HepG2 (cell line): Measurements from ENCODE around the gene TMEM218. TPM values are rescaled to one million over a fixed set of nuclear protein-coding genes. Genes with fewer than 3 reads are reported as not detected.

Experiments used
- ATAC-seq: fragments of 200-7000 bp; cut with Tn5 transposase; 3 replicates; pipeline ENCODE4 v1.9.1; 2020; ENCODE audit warnings: mild to moderate bottlenecking, moderate library complexity
- BruUV-seq: library from RNA; stranded (reverse); fragments of 400-500 nt; replicated peaks from 2 replicates; lab custom pipeline; 2021; lab: Mats Ljungman, UMichigan
- CTCF ChIA-PET: fragments of 300-600 bp; formaldehyde crosslinking; extraction: SDS; loops from one replicate; lab custom pipeline; 2021; ENCODE audit warnings: low total read pairs, inconsistent platforms, low intra/inter-chr PET ratio; lab: Yijun Ruan, JAX
- POLR2A ChIA-PET: fragments of 350-600 bp; sonication (Branson Sonifier 250); formaldehyde crosslinking; loops from one replicate; lab custom pipeline; 2020; ENCODE audit warnings: antibody characterized with exemption, inconsistent platforms; lab: Yijun Ruan, JAX
- DNase-seq: peaks from one replicate; pipeline ENCODE4 v3.0.0-alpha.2; 2015; ENCODE audit warnings: low spot score
- FAIRE-seq: peaks from 3 replicates; lab custom pipeline; 2011; peaks lifted over from hg19 to GRCh38; lab: Jason Lieb, UNC
- H2AFZ ChIP-seq: one replicate; pipeline ENCODE4 v1.6.1; 2011; ENCODE audit warnings: low read length, inconsistent platforms
- H3K27ac ChIP-seq: fragments of 300-600 bp; 3 replicates; pipeline ENCODE4 v1.8.0; 2011; ENCODE audit warnings: mixed run types, mild to moderate bottlenecking, mixed read lengths, low read length, inconsistent platforms; ENCODE audit not compliant: insufficient read depth; ENCODE audit errors: extremely low read length
- H3K27me3 ChIP-seq, 2 experiments: fragments of 200-600 bp in 1 of 2; 2 replicates in 1 of 2; 3 replicates in 1 of 2; pipeline versions ENCODE4 v1.6.0 to v1.8.0; 2011; ENCODE audit warnings: low read length in 2 of 2, mild to moderate bottlenecking in 2 of 2, moderate library complexity in 2 of 2, inconsistent platforms in 1 of 2; ENCODE audit not compliant: insufficient read depth in 2 of 2, control insufficient read depth in 1 of 2
- H3K36me3 ChIP-seq, 2 experiments: fragments of 200-600 bp in 1 of 2; replicated peaks in 1 of 2; 2 replicates in 1 of 2; 3 replicates in 1 of 2; pipeline versions ENCODE4 v1.5.1 to v1.8.0; 2011; ENCODE audit warnings: low read length in 2 of 2, inconsistent platforms in 1 of 2; ENCODE audit not compliant: insufficient read depth in 2 of 2, control insufficient read depth in 1 of 2
- H3K4me1 ChIP-seq: 2 replicates; pipeline ENCODE4 v1.5.1; 2012; ENCODE audit warnings: low read length, inconsistent platforms; ENCODE audit not compliant: insufficient read depth
- H3K4me2 ChIP-seq: 2 replicates; pipeline ENCODE4 v1.6.0; 2011; ENCODE audit warnings: low read depth, low read length, inconsistent platforms
- H3K4me3 ChIP-seq, 3 experiments: fragments of 200-600 bp in 1 of 3; sonication (generic), shearing (Covaris generic) in 1 of 3; replicated peaks in 1 of 3; 2 replicates each; pipeline ENCODE4 v1.5.1; 2011 to 2016; ENCODE audit warnings: low read length in 3 of 3, inconsistent platforms in 2 of 3, low read depth in 2 of 3, mild to moderate bottlenecking in 2 of 3, control low read depth in 1 of 3, mixed read lengths in 1 of 3; ENCODE audit not compliant: insufficient read depth in 1 of 3
- H3K79me2 ChIP-seq: one replicate; pipeline ENCODE4 v1.6.1; 2011; ENCODE audit warnings: low read length, inconsistent platforms; ENCODE audit not compliant: insufficient read depth
- H3K9ac ChIP-seq: 2 replicates; pipeline ENCODE4 v1.6.0; 2011; ENCODE audit warnings: mild to moderate bottlenecking, low read depth, low read length, inconsistent platforms; ENCODE audit not compliant: insufficient read depth
- H3K9me3 ChIP-seq: 2 replicates; pipeline ENCODE4 v1.5.1; 2012; ENCODE audit warnings: mild to moderate bottlenecking, low read length
- H4K20me1 ChIP-seq: 2 replicates; pipeline ENCODE4 v1.6.0; 2011; ENCODE audit warnings: inconsistent platforms, mild to moderate bottlenecking, low read length, moderate library complexity; ENCODE audit not compliant: insufficient read depth
- FOXK1 ChIP-seq: sonication (generic); formaldehyde crosslinking; IDR thresholded peaks from 2 replicates; pipeline ENCODE4 v1.4.0; 2020; ENCODE audit warnings: low read depth, missing genetic modification reagents, borderline replicate concordance
- THAP7 ChIP-seq: sonication (generic); formaldehyde crosslinking; IDR thresholded peaks from 2 replicates; pipeline ENCODE4 v1.8.1; 2023; ENCODE audit warnings: mild to moderate bottlenecking, missing genetic modification reagents
- ZBTB4 ChIP-seq: sonication (generic); formaldehyde crosslinking; IDR thresholded peaks from 2 replicates; pipeline ENCODE4 v1.4.0; 2020; ENCODE audit warnings: missing genetic modification reagents, mild to moderate bottlenecking, borderline replicate concordance
- WGBS: methylation state at CpG from one replicate; pipeline ENCODE4 v1.1.6; 2017; ENCODE audit warnings: low lambda C conversion rate; 5-methylcytosine and 5-hydroxymethylcytosine counted together
- in situ Hi-C: cut with HindIII; loops from 2 replicates; pipeline ENCODE4 v1.10.0; 2017; ENCODE audit warnings: low pct_unique_long_range_greater_than_20kb; ENCODE audit not compliant: extremely low pct_ligation_motif_present
- intact Hi-C: fragments of 100-400 bp; cut with micrococcal nuclease; formaldehyde crosslinking; loops from one replicate; pipeline ENCODE4 v1.10.0; 2022; ENCODE audit not compliant: unreplicated experiment
- polyA plus RNA-seq, 8 experiments: library from polyadenylated mRNA; depleted of rRNA in 3 of 8; stranded (reverse) in 7 of 8; unstranded in 1 of 8; fragments of >200 nt; fragmentation: Illumina TruSeq in 4 of 8; extraction: Trizol in 4 of 8; gene quantifications; 2 replicates each; pipeline versions ENCODE4 v1.2.1 to v1.2.3, GENCODE V29; 2011 to 2016; ENCODE audit warnings: low read depth in 4 of 8, missing spikeins in 1 of 8, mixed read lengths in 1 of 8; ENCODE audit not compliant: insufficient read depth in 1 of 8
- total RNA-seq, 5 experiments: library from RNA; depleted of rRNA; stranded (reverse); fragments of >200 nt; fragmentation: Illumina TruSeq; extraction: Trizol; gene quantifications; 2 replicates each; pipeline ENCODE4 v1.2.3, GENCODE V29; 2016; ENCODE audit warnings: low read depth in 1 of 5

The TMEM218 gene
- total and polyA plus RNA-seq, 2 of the 13 experiments (the other 11 are each of a cell fraction or from before 2014, with no cell fraction given): 11.8 to 14.0 TPM

DNA sequence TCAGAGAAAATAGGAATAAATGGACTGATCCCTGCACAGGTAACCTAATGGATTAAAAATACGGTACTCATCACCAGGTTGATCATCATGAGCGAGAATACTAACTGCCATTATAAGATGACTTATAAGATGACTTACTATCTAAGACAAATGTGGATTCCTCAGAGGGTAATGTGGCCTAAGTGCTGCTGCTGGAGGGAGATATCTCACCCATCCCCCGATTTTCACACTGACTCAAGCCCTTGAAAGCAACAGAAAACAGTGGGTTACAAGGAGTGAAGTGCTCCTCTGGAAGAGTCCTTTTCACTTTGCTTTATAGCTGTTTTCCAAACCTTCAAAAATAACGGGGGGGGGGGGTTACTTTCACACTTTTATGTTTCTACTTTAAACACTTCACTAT lies 920 bp downstream of the TMEM218 start:
- WGBS: 50% methylated on average over 4 of the region's 4 CpGs
- Histone ChIP-seq H3K4me3 (peak overlapping the region; percentile 72 to 94 (median 84)), H3K27me3 (no peaks in the 10 kb centered on the region; a peak in 1 of 5 replicates), H3K27ac (no peak overlapping the region), H3K9me3 (no peaks in the 10 kb centered on the region), H3K9ac (peak overlapping the region; percentile 82), H2AFZ (peak overlapping the region; percentile 73), H3K4me2 (peak overlapping the region; percentile 85), H3K4me1 (peaks cover 14% of the 10 kb centered on the region), H3K79me2 (peaks cover 3% of the 10 kb centered on the region), H3K36me3 (no peaks in the 10 kb centered on the region), H4K20me1 (no peaks in the 10 kb centered on the region)
- intact Hi-C loops: no loop called here
- ChIA-PET CTCF (no interaction called here), POLR2A (interaction anchor here (0.6 to 3.5 kb wide), 5 partner anchors 14 to 176 kb away, joined by 3 to 36 read pairs (median 6); partner anchors contain the start of gene CCDC15)
- no peak for ATAC-seq
- no peak for DNase-seq
- TF ChIP-seq ZBTB4 (CRISPR knock-in tag) (no peak), FOXK1 (CRISPR knock-in tag) (no peak), THAP7 (CRISPR knock-in tag) (0 out of 2 replicates have a peak, but pooled peaks have one; percentile 5)
- no peak for FAIRE-seq
- in situ Hi-C loops: no loop called here
- no TSS peak for BruUV-seq
